Fibroblast of the conjunctiva (primary cell): ENCODE results near the gene NDFIP2.

Source experiments
- DNase-seq: peaks from one replicate; pipeline ENCODE4 v3.0.0-alpha.2; 2010; ENCODE audit warnings: low read depth

NDFIP2 gene

DNA sequence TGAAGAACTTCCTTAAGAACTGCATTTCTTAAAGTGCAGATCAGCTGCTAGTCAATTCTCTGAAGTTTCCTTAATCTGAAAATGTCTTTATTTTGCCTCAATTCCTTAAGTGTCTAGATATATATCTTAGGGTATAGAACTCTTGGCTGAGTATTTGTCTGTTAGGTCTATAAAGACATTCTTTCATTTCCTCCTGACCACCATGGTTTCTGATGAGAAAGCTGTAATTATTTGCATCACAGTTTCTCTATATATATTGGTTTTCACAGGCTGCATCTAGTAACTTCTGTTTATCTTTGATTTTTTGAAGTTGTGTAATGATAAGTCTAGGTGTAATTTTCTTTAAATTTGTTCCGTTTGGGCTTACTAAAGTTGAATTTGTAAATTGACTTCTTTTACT, 15.2 kb downstream of the NDFIP2 start:
- DNase-seq: no peak

DNA sequence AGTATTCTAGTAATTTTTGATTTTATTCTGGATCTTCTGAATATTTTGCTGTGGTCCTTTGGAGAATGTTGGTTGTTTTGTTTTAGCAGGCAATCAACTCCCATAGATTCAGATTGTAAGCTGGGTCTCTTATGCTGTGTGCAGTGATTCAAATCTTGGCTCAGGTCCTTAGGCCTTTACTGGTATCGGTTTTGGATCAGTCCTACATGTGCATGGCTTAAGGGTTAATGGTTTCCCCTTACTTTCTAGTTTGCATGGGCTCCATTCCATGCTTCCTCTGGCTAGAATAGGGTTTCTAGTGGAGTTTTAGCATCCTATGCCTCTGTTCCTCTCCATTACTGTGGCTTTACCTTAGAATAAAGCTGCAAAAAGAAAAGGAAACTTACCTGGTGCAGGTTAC, 16.1 kb downstream of the NDFIP2 start:
- no peak for DNase-seq

DNA sequence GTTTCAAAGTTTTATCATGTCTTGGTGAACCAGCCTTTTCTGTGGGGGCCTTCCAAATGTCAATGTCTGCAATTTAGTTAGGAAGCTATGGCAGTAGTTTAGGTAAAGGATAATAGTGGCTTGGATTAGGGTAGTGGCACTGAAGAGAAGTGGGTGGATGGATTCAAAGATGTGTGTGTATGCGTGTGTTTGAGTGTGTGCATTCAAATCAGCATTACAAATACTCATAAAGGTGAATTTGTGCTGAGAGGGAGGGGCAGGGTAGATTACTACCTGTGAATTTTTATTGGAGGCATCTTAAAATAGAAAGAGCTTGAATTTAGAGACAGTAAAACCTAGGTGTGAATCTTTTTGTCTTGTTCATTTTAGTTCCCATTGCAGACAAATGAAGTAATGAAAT, 16.9 kb downstream of the NDFIP2 start:
- DNase-seq: no peak

DNA sequence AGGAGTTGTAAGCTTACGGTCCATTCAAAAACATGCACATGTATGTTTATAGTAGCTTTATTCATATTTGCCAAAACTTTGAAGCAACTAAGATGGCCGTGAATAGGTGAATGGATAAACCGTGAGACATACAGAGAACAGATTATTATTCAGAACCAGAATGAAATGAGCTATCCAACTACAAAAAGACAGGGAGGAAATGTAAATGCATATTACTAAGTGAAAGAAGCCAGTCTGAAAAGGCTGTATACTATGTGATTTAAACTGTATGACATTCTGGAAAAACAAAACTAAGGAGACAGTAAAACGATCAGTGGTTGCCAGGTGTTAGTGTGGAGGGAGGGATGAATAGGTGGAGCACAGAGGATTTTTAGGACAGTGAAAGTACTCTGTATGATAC, 19.9 kb downstream of the NDFIP2 start:
- no peak for DNase-seq

DNA sequence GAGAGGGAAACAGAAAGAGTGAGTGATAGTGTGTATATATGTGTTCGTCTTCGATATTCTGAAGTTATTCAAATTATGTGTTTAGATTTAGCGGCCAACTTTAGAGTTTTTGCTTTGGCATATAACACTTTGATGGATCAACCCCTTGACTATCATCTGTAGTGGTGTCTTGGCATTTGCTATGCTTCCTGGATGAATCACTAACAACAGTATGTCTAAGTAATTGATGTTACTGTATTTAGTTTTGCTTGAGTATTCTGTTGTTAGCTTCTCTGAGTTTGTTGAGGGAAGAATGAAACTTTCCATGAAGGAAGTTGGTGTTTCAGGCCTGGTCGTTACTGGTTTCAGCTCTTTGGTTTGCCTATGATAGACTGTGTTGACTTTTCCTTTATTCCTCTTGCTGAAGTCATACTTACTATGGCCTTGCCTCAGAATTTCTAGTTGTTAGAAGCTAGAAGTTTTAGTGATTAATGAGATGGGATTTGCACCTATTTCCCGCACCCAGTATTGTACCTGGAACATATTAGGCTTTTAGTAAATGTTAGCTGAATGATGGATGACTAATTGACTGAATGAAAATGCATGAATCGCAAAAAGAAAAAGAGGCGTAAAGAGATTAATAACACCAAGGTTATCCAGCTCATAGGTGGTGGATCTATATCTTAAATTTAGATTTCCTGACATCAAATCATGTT, 20.7 kb downstream of the NDFIP2 start:
- DNase-seq: no peak

DNA sequence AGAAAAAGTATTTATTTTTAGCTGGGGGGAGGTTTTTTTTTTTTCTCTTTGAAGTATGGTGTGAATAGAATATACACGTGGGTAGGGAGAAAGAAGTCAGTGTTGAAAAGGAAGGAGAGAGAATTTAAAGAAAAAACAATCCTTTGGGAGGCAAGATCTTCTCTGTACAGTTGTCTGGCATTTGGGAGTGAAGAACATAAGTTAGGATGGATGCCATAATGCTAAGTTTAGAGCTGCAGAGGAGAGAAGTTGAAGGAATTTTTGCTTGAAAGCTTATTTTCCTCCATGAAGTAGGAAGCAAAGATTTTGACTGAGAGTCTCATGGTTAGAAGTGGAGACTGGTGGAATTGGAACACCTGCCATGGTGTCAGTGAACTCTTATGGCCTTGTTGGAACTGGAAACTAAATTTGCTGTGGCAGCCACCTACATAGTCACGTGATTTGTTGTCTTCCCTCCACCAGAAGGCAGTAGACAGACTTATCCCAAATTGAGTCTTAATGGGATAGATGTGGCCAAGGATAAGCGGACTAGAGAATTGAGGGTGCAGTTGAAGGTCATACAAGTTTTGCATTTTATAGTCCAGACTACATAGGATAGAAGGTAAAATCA, 22.0 kb downstream of the NDFIP2 start:
- DNase-seq: no peak

DNA sequence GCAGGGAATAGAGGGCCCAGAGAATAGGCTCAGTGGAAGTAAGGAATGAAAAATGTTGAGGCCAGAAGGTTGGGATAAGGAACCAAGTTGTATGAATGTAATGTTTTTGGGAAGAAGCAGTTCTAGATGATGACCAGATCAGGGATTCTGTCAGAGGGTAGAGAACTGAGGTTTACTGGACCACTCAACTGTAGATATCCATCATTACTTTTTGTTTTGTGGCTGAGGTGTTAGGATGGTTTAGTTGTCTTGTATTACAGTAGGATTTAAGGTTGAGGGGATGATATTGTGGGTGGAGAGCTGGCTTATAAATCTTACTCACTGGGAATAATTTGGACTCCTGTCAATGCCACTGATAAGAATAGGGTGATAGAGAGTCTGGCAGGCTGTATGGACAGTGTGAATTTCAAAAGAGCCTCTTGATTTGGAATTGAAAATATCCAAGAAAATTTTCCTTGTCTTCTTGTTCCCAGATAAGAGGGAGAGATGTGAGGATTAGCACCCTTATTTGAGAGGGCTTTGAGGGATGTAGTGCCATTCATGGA, 22.6 kb downstream of the NDFIP2 start:
- DNase-seq: no peak

DNA sequence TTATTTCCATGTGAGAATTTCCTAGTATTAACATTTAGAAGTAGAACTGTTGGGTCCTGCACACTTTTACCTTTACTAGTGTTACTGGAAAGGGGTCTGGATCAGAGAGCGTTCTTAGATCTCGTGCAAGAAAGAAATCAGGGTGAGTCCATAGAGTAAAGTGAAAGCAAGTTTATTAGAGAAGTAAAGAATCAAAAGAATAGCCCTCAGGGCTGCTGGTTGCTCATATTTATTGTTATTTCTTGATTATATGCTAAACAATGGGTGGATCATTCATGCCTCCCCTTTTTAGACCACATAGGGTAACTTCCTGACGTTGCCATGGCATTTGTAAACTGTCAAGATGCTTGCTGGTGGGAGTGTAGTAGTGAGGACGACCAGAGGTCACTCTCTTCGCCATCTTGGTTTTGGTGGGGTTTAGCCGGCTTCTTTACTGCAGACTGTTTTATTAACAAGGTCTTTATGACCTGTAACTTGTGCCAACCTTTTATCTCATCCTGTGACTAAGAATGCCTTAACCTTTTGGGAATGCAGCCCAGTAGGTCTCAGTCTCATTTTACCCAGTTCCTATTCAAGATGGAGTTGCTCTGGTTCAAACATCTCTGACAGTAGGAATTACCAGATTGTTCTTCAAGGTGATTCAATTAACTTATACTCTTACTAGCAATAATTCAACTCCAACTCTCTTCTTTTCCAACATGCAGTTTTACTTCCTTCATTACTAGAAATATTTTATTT, 27.4 kb downstream of the NDFIP2 start:
- no peak for DNase-seq

DNA sequence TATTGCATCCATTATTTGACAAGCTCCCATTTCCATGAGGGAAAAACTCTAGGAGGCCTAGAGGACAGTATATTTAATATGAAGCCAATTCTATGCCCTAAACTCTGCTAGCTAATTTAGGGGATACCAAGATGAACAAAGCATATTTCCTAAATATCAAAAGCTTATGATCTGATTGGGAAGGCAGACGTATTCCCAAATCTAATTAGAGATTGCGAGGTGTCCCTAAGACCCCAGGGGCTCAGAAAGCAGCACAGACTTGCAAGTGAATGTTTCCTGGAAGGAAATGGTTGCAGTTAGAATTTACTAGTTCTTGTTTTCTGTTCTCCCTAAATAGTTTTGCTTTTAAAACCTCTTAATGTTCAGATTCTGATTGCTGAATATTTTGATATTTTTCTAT, 30.7 kb downstream of the NDFIP2 start:
- DNase-seq: no peak

DNA sequence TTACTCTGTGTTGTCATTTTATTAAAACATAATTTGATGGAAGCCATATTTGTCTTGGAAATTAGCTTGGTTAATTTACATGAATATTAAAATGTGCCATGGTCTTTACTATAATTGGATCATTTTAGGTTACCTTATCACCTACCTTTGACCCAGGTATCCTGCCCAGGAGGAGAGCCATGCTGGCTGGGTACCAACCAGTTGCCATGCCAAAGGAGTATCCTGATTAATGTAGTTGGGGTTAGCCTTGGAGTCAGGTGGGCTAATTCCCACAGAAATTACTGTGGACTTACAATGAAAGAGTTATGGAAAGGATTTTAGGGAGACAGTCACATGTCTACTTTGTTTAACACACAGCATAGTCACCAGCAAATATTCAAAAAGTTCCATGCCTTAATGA, 32.0 kb downstream of the NDFIP2 start:
- DNase-seq: no peak

DNA sequence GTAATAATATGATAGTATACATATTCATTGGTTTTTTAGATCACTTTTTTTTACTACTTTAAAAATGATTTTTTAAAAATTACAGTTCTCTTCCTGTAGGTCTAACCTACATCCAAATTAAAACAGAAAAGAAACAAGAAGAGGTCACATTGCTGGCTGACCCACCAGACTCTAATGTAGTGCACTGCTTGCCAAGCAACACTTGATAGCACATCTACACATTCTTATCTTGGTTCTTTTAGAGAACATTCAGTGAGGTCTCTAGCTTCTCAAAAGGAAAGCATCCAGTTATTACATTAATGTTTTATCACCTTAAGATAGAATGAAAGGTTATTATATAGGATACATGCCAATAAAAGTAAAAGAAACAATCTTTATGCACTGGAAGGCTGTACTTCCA, 35.6 kb downstream of the NDFIP2 start:
- no peak for DNase-seq

DNA sequence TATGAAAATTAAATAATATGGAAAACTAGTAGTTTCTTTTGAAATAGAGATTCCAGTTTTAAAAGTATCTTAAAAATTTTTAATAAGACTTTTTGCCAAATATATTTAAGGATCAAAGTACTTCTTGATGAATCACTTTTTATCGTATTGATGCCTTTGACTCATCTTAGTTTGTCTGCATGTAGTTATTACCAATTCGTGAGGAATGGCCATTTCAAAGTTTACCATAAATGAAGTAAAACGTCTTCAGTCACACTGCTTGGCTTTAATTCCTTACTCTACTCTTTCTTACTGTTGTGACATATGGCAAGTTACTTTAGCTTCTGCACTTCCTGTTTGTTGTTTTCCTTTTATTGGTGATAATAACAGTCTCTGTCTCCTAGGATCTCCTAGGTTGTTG, 38.3 kb downstream of the NDFIP2 start:
- DNase-seq: no peak

DNA sequence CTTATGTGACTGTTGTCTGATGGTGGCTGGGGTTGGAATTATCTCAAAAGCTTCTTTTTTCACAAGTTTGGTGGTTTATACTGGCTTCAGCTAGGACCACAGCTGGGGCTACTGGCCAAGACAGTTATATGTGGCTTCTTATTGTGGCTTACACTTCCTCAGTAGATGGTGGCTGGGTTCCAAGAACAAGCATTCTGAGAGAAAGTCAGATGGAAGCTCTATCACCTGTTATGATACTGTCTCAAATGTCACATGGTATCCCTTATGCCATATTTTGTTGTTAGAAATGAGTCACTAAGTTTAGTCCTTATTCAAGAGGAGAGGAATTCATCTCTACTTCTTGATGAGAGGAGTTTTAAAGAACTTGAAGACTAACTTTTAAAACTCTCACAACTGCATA, 41.6 kb downstream of the NDFIP2 start:
- DNase-seq: no peak

DNA sequence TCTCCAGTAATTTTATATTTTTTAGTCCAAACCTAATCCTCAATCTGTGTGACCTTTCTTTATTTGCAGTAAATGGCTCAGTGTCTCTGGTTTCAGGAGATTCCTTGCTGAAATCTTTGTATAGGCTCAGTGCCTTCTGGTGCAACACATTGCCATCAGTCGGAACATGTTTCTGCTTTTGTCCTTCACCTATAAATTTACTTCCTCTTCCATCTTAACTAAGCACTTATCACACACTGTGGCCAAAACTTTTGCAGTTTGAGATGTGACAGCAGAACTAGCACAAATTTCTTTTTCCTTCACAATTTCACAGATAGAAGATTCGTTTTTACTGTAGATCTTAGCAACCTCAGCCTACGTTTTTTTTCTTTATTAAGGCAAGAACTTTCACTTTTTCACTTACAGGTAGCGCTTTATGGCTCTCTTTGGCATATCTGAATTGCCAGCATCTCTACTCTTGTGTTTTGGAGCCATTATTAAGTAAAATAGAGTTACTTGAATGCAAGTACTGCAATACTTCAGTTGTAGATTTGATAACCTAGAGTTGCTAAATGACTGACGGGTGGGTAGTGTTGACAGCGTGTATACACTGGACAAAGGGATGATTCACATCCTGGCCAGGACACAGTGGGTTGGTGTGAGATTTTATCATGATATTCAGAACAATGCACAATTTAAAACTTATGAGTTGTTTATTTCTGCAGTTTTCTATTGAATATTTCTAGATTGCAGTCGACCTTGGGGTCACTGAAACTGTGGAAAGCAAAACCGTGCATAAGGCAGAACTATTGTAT, 44.3 kb downstream of the NDFIP2 start:
- no peak for DNase-seq

DNA sequence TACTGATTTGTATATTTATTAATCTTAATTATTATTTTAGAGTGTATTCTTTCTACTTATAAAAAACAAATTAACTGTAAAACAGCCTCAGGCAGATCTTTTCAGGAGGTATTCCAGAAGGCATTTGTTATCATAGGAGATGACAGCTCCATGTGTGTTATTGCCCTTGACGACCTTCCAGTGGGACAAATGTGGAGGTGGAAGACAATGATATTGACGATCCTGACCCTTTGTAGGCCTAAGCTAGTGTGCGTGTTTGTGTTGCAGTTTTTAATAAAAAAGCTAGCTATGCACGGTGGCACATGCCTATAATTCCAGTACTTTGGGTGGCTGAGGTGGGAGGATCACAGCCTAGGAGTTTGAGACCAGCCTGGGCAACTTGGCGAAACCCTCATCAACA, 46.7 kb downstream of the NDFIP2 start:
- no peak for DNase-seq

DNA sequence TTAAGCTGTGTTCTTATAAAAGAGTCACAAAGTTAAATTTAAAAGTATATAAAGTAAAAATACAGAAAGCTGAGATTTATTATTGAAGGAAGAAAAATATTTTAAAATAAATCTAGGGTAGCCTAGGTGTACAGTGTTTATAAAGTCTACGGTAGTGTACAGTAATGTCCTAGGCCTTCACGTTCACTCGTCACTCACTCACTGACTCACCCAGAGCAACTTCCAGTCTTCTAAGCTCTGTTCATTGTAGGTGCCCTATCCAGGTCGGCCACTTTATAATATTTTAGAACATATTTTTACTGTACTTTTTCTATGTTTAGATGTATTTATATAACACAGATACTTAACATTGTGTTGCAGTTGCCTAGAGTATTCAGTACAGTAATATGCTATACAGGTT, 47.4 kb downstream of the NDFIP2 start:
- DNase-seq: no peak

DNA sequence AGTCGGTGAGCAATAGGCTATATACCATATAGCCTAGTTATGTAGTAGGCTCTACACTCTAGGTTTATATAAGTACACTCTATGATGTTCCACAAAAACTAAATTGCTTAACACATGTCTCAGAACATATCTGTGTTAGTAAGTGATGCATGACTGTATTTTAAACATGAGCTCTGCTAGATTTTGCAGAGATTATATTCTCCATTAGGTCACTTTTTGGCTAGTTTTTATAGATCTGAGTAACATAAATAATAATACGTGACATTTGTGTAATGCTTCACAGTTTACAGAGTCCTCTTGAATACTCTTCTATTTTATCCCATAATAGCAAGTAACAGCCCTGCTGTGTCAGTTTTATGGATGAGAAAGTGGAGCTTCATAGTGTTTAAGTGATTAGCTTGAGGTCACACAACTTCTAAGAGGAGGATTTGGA, 47.8 kb downstream of the NDFIP2 start:
- no peak for DNase-seq

DNA sequence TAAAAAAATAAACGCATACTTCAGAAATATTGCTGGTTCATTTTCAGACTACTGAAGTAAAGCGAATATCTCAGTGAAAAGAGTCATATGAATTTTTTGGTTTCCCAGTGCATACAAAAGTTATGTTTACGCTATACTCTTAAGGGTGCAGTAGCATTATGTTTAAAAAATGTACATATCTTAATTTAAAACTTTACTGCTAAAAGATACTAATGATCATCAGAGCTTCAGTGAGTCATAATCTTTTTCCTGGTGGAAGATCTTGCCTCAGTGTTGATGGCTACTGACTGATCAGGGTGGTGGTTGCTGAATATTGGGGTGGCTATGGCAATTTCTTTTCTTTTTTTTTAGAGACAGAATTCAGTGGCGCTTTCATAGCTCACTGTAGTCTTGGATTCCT, 48.9 kb downstream of the NDFIP2 start:
- DNase-seq: no peak

DNA sequence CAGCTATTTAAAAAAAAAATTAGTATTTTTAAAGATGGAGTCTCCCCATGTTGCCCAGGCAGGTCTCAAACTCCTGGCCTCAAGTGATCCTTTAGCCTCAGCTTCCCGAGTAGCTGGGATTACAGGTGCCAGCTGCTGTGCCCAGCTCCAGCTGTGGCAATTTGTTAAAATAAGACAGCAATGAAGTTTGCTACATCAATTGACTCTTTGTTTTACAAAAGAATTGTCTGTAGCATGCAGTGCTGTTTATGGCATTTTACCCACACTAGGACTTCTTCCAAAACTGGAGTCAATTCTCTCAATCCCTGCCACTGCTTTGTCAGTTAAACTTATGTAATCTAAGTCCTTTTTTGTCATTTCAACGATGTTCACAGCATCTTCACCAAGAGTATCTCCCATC, 49.3 kb downstream of the NDFIP2 start:
- no peak for DNase-seq

DNA sequence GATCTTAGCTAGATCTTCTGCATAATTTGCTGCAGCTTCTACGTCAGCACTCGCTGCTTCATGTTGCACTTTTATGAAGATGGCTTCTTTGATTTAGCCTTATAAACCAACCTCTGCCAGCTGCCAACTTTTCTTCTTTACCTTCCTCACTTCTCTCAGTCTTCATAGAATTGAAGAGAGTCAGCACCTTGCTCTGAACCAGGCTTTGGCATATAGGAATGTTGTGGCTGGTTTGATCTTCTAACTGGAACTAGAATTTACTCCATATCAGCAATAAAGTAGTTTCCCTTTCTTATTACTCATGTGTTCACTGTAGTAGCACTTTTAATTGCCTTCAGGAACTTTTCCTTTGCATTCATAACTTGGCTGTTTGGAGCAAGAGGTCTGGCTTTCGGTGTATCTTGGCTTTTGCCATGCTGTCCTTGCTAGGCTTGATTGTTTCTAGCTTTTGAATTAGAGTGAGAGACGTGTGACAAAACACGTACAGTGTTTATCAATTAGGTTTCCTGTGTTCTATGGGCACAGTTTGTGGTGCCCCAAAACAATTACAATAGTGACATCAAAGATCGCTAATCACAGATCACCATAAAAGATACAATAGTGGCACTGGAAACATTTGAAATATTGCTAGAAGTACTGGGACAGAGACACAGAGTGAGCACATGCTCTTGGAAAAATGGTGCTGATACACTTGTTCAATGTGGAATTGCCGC, 50.7 kb downstream of the NDFIP2 start:
- no peak for DNase-seq

DNA sequence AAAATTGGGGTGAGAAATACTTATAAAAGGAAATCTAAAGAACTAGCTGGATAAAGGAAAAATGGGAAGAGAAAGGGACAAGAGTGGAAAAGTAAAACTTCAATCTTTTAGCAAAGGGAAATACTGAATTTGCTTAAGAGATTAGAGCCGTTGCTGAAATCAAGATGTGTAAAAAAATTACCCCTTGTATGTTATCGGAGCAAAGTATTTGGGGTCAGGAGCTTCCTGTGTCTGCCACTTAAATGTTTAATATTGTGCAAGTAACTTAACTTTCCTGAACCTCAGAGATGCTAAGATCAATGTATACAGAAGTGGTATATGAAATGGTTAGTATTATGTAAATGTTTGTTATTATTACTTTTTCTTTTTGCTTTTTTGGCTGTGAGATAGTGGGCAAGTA, 51.6 kb downstream of the NDFIP2 start:
- DNase-seq: no peak
